Karpas-422 (cell line): ENCODE data around the gene FAM110A. TPM values are rescaled to one million over a fixed set of nuclear protein-coding genes. Genes with fewer than 3 reads are reported as not detected.
"Not testable (repeated sequence)": the region's sequence is repeated elsewhere in the genome, so short reads cannot be mapped to it uniquely, and the experiment has no call there.

ENCODE experiments used
- DNase-seq: peaks from one replicate; pipeline ENCODE4 v3.0.0-alpha.2; 2015
- H2AFZ ChIP-seq: fragments of 200-600 bp; sonication (generic); 2 replicates; pipeline ENCODE4 v1.6.1; 2014; ENCODE audit warnings: antibody characterized with exemption, low read length, mixed read lengths
- H3K27ac ChIP-seq: fragments of 200-600 bp; sonication (generic); 2 replicates; pipeline ENCODE4 v1.5.1; 2014; ENCODE audit warnings: mild to moderate bottlenecking, low read length, moderate library complexity
- H3K27me3 ChIP-seq: fragments of 200-600 bp; sonication (generic); 2 replicates; pipeline ENCODE4 v1.6.1; 2014; ENCODE audit warnings: low read length, mixed read lengths
- H3K36me3 ChIP-seq: fragments of 200-600 bp; sonication (generic); 2 replicates; pipeline ENCODE4 v1.6.1; 2014; ENCODE audit warnings: low read length, mixed read lengths; ENCODE audit not compliant: insufficient read depth
- H3K4me1 ChIP-seq: fragments of 200-600 bp; sonication (generic); 2 replicates; pipeline ENCODE4 v1.6.1; 2014; ENCODE audit warnings: mild to moderate bottlenecking, low read length, mixed read lengths
- H3K4me2 ChIP-seq: fragments of 200-600 bp; sonication (generic); 2 replicates; pipeline ENCODE4 v1.6.1; 2014; ENCODE audit warnings: low read length, low read depth, mild to moderate bottlenecking; ENCODE audit not compliant: poor library complexity, severe bottlenecking
- H3K4me3 ChIP-seq: fragments of 200-600 bp; sonication (generic); 2 replicates; pipeline ENCODE4 v1.5.1; 2014; ENCODE audit warnings: mild to moderate bottlenecking, antibody characterized with exemption, low read length, mixed read lengths
- H3K79me2 ChIP-seq: fragments of 200-600 bp; sonication (generic); 2 replicates; pipeline ENCODE4 v1.6.1; 2014; ENCODE audit warnings: mild to moderate bottlenecking, low read length, mixed read lengths
- H3K9ac ChIP-seq: fragments of 200-600 bp; sonication (generic); 2 replicates; pipeline ENCODE4 v1.6.0; 2014; ENCODE audit warnings: low read length
- H3K9me2 ChIP-seq: fragments of 200-600 bp; sonication (generic), shearing (Covaris generic); replicated peaks from 2 replicates; pipeline ENCODE4 v1.6.0; 2014; ENCODE audit warnings: mild to moderate bottlenecking, low read length, moderate library complexity; ENCODE audit not compliant: insufficient read depth
- H3K9me3 ChIP-seq: fragments of 300-700, 200-600 bp; sonication (generic); 2 replicates; pipeline ENCODE4 v1.6.1; 2014; ENCODE audit warnings: low read length, mixed read lengths
- H4K20me1 ChIP-seq: fragments of 200-600 bp; sonication (generic); 2 replicates; pipeline ENCODE4 v1.6.1; 2014; ENCODE audit warnings: mild to moderate bottlenecking, antibody characterized with exemption, low read length, low read depth; ENCODE audit not compliant: insufficient read depth
- total RNA-seq: library from RNA; depleted of rRNA; stranded (reverse); fragments of >200 nt; shearing (Covaris generic); gene quantifications from 2 replicates; pipeline ENCODE4 v1.2.3, GENCODE V29; 2014; ENCODE audit warnings: low replicate concordance

The FAM110A gene
- total RNA-seq, 1 experiment from 2014 or later, result 0.89 TPM

- Histone ChIP-seq H3K9ac (no peak overlapping the region), H3K9me2 (no peaks in the 10 kb centered on the region), H2AFZ (no peak overlapping the region), H3K79me2 (no peaks in the 10 kb centered on the region), H4K20me1 (peaks cover 7% of the 10 kb centered on the region; the same call in 1 of the 2 replicates), H3K36me3 (no peaks in the 10 kb centered on the region), H3K4me1 (peaks cover 17% of the 10 kb centered on the region), H3K27me3 (no peaks in the 10 kb centered on the region), H3K4me2 (no peak overlapping the region), H3K4me3 (no peak overlapping the region), H3K27ac (no peak overlapping the region), H3K9me3 (no peaks in the 10 kb centered on the region)
- DNase-seq, result no peak
Measured at GRCh38 chr20:848193-848592, 14.7 kb downstream of the FAM110A start.

- H3K27ac ChIP-seq, DNase-seq, H3K27me3 ChIP-seq, H4K20me1 ChIP-seq, H3K79me2 ChIP-seq, H2AFZ ChIP-seq, H3K9ac ChIP-seq, H3K9me2 ChIP-seq, H3K4me2 ChIP-seq, H3K36me3 ChIP-seq, H3K4me3 ChIP-seq, H3K9me3 ChIP-seq: not testable (repeated sequence)
- peaks cover 17% of the 10 kb centered on the region for H3K4me1 ChIP-seq
Measured at GRCh38 chr20:848731-849130, 15.2 kb downstream of the FAM110A start.

GRCh38 chr20:853406-853996 lies 20.0 kb downstream of the FAM110A start:
- H3K9me2 ChIP-seq, result no peaks in the 10 kb centered on the region
- H4K20me1 ChIP-seq, result no peaks in the 10 kb centered on the region
- H2AFZ ChIP-seq, result no peak overlapping the region
- no peaks in the 10 kb centered on the region for H3K79me2 ChIP-seq
- H3K4me3 ChIP-seq, result no peak overlapping the region
- H3K4me2 ChIP-seq, result no peak overlapping the region
- no peaks in the 10 kb centered on the region for H3K36me3 ChIP-seq
- no peaks in the 10 kb centered on the region for H3K9me3 ChIP-seq
- H3K27me3 ChIP-seq, result no peaks in the 10 kb centered on the region
- H3K9ac ChIP-seq, result no peak overlapping the region
- no peak for DNase-seq
- no peak overlapping the region for H3K27ac ChIP-seq
- no peaks in the 10 kb centered on the region for H3K4me1 ChIP-seq

GRCh38 chr20:854601-855000 lies 21.1 kb downstream of the FAM110A start:
- H3K9me2 ChIP-seq, result no peaks in the 10 kb centered on the region
- no peaks in the 10 kb centered on the region for H4K20me1 ChIP-seq
- H3K4me1 ChIP-seq, result no peaks in the 10 kb centered on the region
- H3K36me3 ChIP-seq, result no peaks in the 10 kb centered on the region
- H3K4me3 ChIP-seq, result no peak overlapping the region
- H3K4me2 ChIP-seq, result no peak overlapping the region
- H3K27ac ChIP-seq, result no peak overlapping the region
- no peak overlapping the region for H2AFZ ChIP-seq
- no peaks in the 10 kb centered on the region for H3K9me3 ChIP-seq
- DNase-seq, result no peak
- H3K79me2 ChIP-seq, result no peaks in the 10 kb centered on the region
- no peaks in the 10 kb centered on the region for H3K27me3 ChIP-seq
- H3K9ac ChIP-seq, result no peak overlapping the region

GRCh38 chr20:855466-856360 lies 22.2 kb downstream of the FAM110A start:
- no peak overlapping the region for H3K4me2 ChIP-seq
- H3K27ac ChIP-seq, result no peak overlapping the region
- H3K9ac ChIP-seq, result no peak overlapping the region
- no peaks in the 10 kb centered on the region for H3K79me2 ChIP-seq
- no peaks in the 10 kb centered on the region for H4K20me1 ChIP-seq
- H3K4me1 ChIP-seq, result no peaks in the 10 kb centered on the region
- H2AFZ ChIP-seq, result no peak overlapping the region
- H3K36me3 ChIP-seq, result no peaks in the 10 kb centered on the region
- DNase-seq, result no peak
- no peak overlapping the region for H3K4me3 ChIP-seq
- no peaks in the 10 kb centered on the region for H3K27me3 ChIP-seq
- H3K9me2 ChIP-seq, result no peaks in the 10 kb centered on the region
- no peaks in the 10 kb centered on the region for H3K9me3 ChIP-seq

- H3K79me2 ChIP-seq, result no peaks in the 10 kb centered on the region
- H3K9me3 ChIP-seq, result no peaks in the 10 kb centered on the region
- DNase-seq, result no peak
- H3K27me3 ChIP-seq, result no peaks in the 10 kb centered on the region
- H3K9ac ChIP-seq, result no peak overlapping the region
- no peak overlapping the region for H3K27ac ChIP-seq
- H4K20me1 ChIP-seq, result no peaks in the 10 kb centered on the region
- no peaks in the 10 kb centered on the region for H3K4me1 ChIP-seq
- H2AFZ ChIP-seq, result no peak overlapping the region
- no peak overlapping the region for H3K4me3 ChIP-seq
- no peaks in the 10 kb centered on the region for H3K9me2 ChIP-seq
- H3K36me3 ChIP-seq, result no peaks in the 10 kb centered on the region
- H3K4me2 ChIP-seq, result no peak overlapping the region
Measured at GRCh38 chr20:856361-856775, 22.9 kb downstream of the FAM110A start.

DNA sequence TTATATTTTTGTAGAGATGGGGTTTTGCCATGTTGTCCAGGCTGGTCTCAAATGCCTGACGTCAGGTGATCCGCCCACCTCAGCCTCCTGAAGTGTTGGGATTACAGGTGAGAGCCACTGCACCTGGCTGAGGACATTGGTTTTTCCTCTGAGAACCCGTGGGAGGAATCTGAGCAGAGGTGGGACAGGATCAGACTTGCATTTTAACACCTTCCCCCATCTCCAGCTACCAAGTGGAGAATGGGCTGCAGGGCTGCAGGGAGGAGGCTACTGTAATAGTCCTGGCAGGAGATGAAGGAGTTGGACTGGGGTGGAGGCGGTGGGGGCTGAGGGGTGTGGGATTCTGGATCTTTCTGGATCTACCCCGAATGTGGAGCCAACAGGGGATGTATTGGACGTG lies 24.5 kb downstream of the FAM110A start:
- Histone ChIP-seq H3K9me2 (no peaks in the 10 kb centered on the region), H3K4me2 (no peak overlapping the region), H3K79me2 (no peaks in the 10 kb centered on the region), H3K27me3 (no peaks in the 10 kb centered on the region), H3K36me3 (no peaks in the 10 kb centered on the region), H3K4me3 (no peak overlapping the region), H2AFZ (no peak overlapping the region), H3K27ac (no peak overlapping the region), H3K9ac (no peak overlapping the region), H3K9me3 (no peaks in the 10 kb centered on the region), H3K4me1 (no peaks in the 10 kb centered on the region), H4K20me1 (no peaks in the 10 kb centered on the region)
- DNase-seq, result no peak

GRCh38 chr20:859751-860231 lies 26.3 kb downstream of the FAM110A start:
- H3K9me3 ChIP-seq, result no peaks in the 10 kb centered on the region
- no peaks in the 10 kb centered on the region for H4K20me1 ChIP-seq
- no peak for DNase-seq
- no peak overlapping the region for H3K27ac ChIP-seq
- H3K9me2 ChIP-seq, result no peaks in the 10 kb centered on the region
- no peaks in the 10 kb centered on the region for H3K27me3 ChIP-seq
- H3K4me1 ChIP-seq, result no peaks in the 10 kb centered on the region
- H2AFZ ChIP-seq, result no peak overlapping the region
- H3K79me2 ChIP-seq, result no peaks in the 10 kb centered on the region
- no peak overlapping the region for H3K4me3 ChIP-seq
- H3K4me2 ChIP-seq, result no peak overlapping the region
- H3K36me3 ChIP-seq, result no peaks in the 10 kb centered on the region
- H3K9ac ChIP-seq, result no peak overlapping the region
